OCI-LY7 (cell line): ENCODE measurements around the gene DGKZ.

Source experiments
- CTCF ChIP-seq: fragments of 200-600 bp; sonication (generic); conservative IDR thresholded peaks from 2 replicates; pipeline ENCODE4 v1.5.1; 2014; ENCODE audit warnings: mild to moderate bottlenecking, antibody characterized with exemption, low read length, moderate library complexity, mixed read lengths
- EZH2phosphoT487 ChIP-seq: fragments of 200-600 bp; sonication (generic); IDR thresholded peaks from 2 replicates; pipeline ENCODE4 v1.6.1; 2018; ENCODE audit warnings: low read depth, borderline replicate concordance, mild to moderate bottlenecking, mixed run types, antibody characterized with exemption, low read length, moderate library complexity, mixed read lengths

GRCh38 chr11:46351148-46351547 is 3.9 kb downstream of the DGKZ start:
- no peak for TF ChIP-seq CTCF
- no peak for TF ChIP-seq EZH2phosphoT487
